Right cardiac atrium (tissue), 5 donors: ENCODE measurements around the gene UBE2S. TPM values are rescaled to one million over a fixed set of nuclear protein-coding genes. Genes with fewer than 3 reads are reported as not detected.
"Not testable (repeated sequence)": the region's sequence is repeated elsewhere in the genome, so short reads cannot be mapped to it uniquely, and the experiment has no call there.

ENCODE experiments used
- ATAC-seq, 2 donors: fragments of 200-7000 bp; cut with Tn5 transposase; one replicate each; pipeline versions ENCODE4 v1.8.0 to v1.9.1; 2020; ENCODE audit warnings: moderate library complexity in 2 of 2, mild to moderate bottlenecking in 1 of 2
- DNase-seq, 3 donors: peaks; one replicate each; pipeline ENCODE4 v3.0.0-alpha.2; 2020
- H3K27ac ChIP-seq: one replicate; pipeline ENCODE4 v1.5.1; 2013; ENCODE audit warnings: mild to moderate bottlenecking, low read length, control low read depth, moderate library complexity
- H3K27me3 ChIP-seq: one replicate; pipeline ENCODE4 v1.6.1; 2013; ENCODE audit not compliant: control insufficient read depth, insufficient read depth
- H3K4me1 ChIP-seq: one replicate; pipeline ENCODE4 v1.6.1; 2013; ENCODE audit warnings: low read length; ENCODE audit not compliant: control insufficient read depth, insufficient read depth
- H3K4me3 ChIP-seq: one replicate; pipeline ENCODE4 v1.5.1; 2013; ENCODE audit warnings: low read length, control low read depth
- H3K9me3 ChIP-seq: one replicate; pipeline ENCODE4 v1.6.1; 2013; ENCODE audit warnings: low read length; ENCODE audit not compliant: control insufficient read depth
- WGBS: extraction: QIAGEN DNeasy Blood & Tissue Kit; methylation state at CpG from one replicate; pipeline ENCODE4 v1.1.7; 2013; 5-methylcytosine and 5-hydroxymethylcytosine counted together
- intact Hi-C, 4 donors: fragments of 100-400 bp; cut with DNase I; formaldehyde crosslinking; loops; one replicate each; pipeline versions ENCODE4 v1.11.0 to v1.14.0; 2022 to 2023
- polyA plus RNA-seq: library from polyadenylated mRNA; stranded (reverse); fragments of 200-250 nt; gene quantifications from one replicate; pipeline ENCODE4 v1.2.3, GENCODE V29; 2013
- total RNA-seq, 4 donors: library from RNA; stranded (reverse); fragmentation: NEBNext Ultra II Directional; extraction: Animal tissue kit (Norgen Biotek cat#: 25700); gene quantifications; one replicate each; pipeline ENCODE4 v1.2.1, GENCODE V29; 2021
- donor health status: healthy with polysubstance abuse.
- donor health status: DM: no; HTN: yes; CAD: no.
- donor health status: DM: no; HTN: no; CAD: no.
- donor health status: DM: no; HTN: yes; CAD: no; lungs with severe emphysema.
- donor health status: DM: yes; HTN: yes; CAD: no.

The UBE2S gene
- total and polyA plus RNA-seq, 5 donors, result 12.2 to 32.7 (median 24.2) TPM

DNA sequence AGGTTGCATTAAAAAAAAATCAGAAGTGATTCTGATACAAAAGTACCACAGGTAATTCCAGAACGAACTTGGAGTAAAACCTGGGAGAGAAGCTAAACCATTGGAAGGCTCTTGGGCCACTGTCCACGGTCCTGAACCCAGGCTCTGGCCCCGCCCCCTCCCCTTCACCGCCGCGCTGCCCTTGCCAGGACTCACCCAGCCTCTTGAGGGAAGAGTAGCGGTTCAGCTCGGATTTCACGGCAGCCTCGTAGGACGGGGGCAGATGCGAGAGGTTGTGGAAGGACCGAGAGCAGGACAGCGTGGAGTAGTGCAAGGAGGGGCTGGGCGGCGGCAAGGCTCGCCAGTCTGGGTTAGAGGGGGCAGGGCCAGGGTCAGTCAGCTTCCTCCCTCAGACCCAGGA is 29.8 kb upstream of the UBE2S start:
- no peak overlapping the region for H3K4me3 ChIP-seq
- H3K27ac ChIP-seq, result no peak overlapping the region
- WGBS, result 3% methylated on average over 17 of the region's 17 CpGs
- ATAC-seq (peak; percentile 66 to 77), DNase-seq (peak; percentile 50 to 84 (median 84))
- H3K9me3 ChIP-seq, result no peaks in the 10 kb centered on the region
- intact Hi-C loops, result no loop called here
- no peaks in the 10 kb centered on the region for H3K4me1 ChIP-seq
- no peaks in the 10 kb centered on the region for H3K27me3 ChIP-seq

DNA sequence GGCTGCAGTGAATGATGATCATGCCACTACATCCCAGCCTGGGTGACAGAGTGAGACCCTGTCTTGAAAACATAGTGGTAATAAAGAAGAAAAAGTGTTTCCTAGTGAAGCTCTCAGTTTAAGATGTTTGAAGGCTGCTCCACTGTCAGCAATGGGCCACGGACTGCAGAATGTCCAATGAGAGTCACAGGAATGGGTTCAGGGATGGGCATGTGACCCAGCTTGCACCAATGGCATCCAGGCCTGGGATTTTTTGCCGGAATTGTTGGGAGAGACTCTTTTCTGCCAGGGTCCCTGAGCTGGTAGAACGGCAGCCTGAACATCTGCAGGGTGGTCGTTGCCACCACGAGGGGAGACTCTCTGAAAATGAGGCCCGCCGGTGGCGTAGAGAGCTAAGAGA is 29.3 kb upstream of the UBE2S start:
- intact Hi-C loops, result no loop called here
- DNase-seq, result no peak

DNA sequence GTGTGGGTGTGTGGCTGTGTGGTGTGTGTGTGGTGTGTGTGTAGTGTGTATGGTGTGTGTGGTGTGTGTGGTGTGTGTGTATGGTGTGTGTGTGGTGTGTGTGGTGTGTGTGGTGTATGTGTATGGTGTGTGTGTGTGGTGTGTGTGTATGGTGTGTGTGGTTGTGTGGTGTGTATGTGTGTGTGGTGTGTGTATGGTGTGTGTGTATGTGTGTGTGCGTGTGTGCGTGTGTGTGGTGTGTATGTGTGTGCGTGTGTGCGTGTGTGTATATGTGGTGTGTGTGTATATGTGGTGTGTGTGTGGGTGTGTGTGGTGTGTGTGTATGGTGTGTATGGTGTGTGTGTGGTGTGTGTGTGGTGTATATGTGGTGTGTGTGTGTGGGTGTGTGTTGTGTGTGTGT is 27.4 kb upstream of the UBE2S start:
- Histone ChIP-seq H3K27ac (no peak overlapping the region), H3K27me3 (no peaks in the 10 kb centered on the region), H3K9me3 (no peaks in the 10 kb centered on the region), H3K4me1 (no peaks in the 10 kb centered on the region), H3K4me3 (no peak overlapping the region)
- DNase-seq, result no peak
- intact Hi-C loops, result no loop called here
- ATAC-seq, result no peak
- WGBS, result 94% methylated on average over 4 of the region's 4 CpGs

More for the DNA sequence above, 29.3 kb upstream of the UBE2S start:
- Histone ChIP-seq H3K4me1 (no peaks in the 10 kb centered on the region), H3K9me3 (no peaks in the 10 kb centered on the region), H3K27ac (no peak overlapping the region), H3K27me3 (no peaks in the 10 kb centered on the region), H3K4me3 (no peak overlapping the region)
- WGBS, result 40% methylated on average over 8 of the region's 8 CpGs
- ATAC-seq, result no peak

DNA sequence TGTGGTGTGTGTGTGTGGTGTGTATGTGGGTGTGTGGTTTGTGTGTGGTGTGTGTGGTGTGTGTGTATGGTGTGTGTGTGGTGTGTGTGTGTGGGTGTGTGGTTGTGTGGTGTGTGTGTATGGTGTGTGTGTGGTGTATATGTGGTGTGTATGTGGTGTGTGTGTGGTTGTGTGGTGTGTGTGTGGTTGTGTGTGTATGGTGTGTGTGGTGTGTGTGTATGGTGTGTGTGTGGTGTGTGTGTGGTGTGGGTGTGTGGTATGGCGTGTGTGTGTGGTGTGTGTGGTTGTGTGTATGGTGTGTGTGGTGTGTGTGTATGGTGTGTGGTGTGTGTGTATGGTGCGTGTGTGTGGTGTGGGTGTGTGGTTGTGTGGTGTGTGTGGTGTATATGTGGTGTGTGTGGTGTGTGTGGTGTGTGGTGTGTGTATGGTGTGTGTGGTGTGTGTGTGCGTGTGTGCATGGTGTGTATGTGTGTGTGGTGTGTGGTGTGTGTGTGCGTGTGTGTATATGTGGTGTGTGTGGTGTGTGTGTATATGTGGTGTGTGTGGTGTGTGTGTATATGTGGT is 26.9 kb upstream of the UBE2S start:
- Histone ChIP-seq H3K4me3 (no peak overlapping the region), H3K4me1 (no peaks in the 10 kb centered on the region), H3K9me3 (no peaks in the 10 kb centered on the region), H3K27ac (no peak overlapping the region), H3K27me3 (no peaks in the 10 kb centered on the region)
- intact Hi-C loops, result no loop called here
- DNase-seq (no peak), ATAC-seq (no peak)
- 92% methylated on average over 4 of the region's 4 CpGs for WGBS

DNA sequence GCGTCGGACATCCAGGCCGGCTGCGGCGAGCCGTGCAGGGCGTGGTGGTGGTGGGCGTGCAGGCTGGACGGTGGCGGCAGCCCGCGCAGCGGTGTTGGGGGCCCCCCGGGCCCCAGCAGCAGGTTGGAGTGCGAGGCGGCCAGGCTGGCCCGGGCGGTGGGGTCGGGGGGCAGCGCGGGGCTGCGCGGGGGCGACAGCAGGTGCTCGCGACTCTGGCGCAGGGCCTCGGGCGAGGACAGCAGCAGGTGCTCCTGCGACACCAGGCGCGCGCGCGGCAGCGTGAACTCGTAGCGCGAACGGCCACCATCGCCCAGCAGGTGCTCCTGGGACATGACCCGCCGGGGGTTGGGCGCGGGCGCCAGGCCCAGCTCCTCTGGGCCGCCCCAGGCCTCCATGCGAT is 25.7 kb upstream of the UBE2S start:
- WGBS, result 12% methylated on average over 48 of the region's 48 CpGs
- H3K4me1 ChIP-seq, result no peaks in the 10 kb centered on the region
- H3K9me3 ChIP-seq, result no peaks in the 10 kb centered on the region
- ATAC-seq (no peak), DNase-seq (no peak)
- H3K27me3 ChIP-seq, result no peaks in the 10 kb centered on the region
- intact Hi-C loops, result no loop called here
- H3K4me3 ChIP-seq, result no peak overlapping the region
- H3K27ac ChIP-seq, result no peak overlapping the region

DNA sequence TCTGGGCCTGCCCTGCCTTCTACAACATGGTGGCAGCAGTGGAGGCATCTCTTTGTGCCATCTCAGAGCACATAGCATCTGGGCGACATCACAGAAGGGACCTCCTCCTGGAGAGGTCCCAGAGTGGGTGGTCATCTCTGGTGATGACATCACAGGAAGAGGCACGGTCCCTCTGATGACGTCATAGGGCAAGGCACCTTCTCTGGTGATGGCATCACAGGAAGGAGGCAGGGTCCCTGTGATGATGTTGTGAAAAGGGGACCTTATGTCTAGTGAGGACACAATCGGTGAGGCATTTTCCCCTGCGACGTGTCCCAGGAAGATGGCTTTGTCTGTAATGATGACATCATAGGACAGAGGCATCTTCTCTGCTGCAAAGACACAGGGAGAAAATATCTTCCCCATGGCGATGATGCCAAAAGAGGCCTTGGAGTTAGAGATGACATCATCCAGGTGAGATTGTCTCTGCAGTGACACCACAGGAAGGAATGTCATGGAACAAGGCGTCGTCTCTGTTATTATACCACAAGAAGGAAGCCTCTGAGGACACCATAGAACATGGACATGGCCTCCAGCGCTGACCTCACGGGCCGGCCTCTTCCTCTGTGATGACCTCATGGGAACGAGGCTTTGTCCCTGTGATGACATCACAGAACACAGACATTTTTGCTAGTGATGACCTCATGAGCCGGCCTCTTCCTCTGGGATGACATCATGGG is 24.8 kb upstream of the UBE2S start:
- DNase-seq (no peak), ATAC-seq (no peak)
- intact Hi-C loops, result no loop called here
- Histone ChIP-seq H3K4me1 (no peaks in the 10 kb centered on the region), H3K27ac (no peak overlapping the region), H3K27me3 (no peaks in the 10 kb centered on the region), H3K4me3 (no peak overlapping the region), H3K9me3 (no peaks in the 10 kb centered on the region)
- 84% methylated on average over 14 of the region's 14 CpGs for WGBS

DNA sequence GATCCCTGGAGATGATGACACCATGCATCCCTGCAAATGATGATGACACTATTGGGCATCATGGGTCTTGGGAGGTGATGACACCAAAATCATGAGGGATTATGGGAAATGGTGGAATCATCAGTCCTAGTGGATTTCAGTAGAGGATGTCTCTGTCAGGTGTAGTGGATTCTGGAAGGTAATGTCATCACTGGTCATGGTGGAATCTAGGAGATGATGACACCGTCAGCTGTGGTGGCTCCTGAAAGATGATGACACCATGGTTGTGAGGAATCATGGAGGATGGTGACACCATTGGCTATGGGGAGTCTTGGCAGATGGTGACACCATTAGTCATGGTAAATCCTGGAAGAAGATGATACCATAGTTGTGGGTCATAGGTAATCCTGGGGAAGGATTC is 23.6 kb upstream of the UBE2S start:
- Histone ChIP-seq H3K9me3 (no peaks in the 10 kb centered on the region), H3K4me3 (no peak overlapping the region), H3K27ac (no peak overlapping the region), H3K4me1 (no peaks in the 10 kb centered on the region), H3K27me3 (no peaks in the 10 kb centered on the region)
- DNase-seq, result no peak
- WGBS, result 94% methylated on average over 1 of the region's 1 CpG
- intact Hi-C loops, result no loop called here
- no peak for ATAC-seq

DNA sequence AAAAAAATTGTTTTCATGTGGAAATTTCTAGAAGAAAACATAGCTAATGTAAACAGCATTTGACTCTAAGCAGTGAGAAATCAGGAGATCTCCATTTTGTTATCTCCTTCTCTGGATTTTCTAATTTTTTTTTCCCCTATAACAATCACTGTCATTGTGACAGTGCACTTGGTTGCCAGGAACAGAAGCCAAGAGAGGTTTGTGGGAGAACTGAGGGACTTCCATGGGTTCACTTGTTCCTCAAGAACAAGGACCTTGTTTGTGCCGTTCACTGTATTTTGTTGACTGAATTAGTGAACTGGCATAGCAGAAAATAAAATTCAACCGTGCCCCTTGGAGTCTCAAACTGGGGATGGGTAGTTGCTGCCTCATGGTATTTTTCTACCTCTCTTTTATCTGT is 18.5 kb upstream of the UBE2S start:
- Histone ChIP-seq H3K9me3 (no peaks in the 10 kb centered on the region), H3K4me3 (no peak overlapping the region), H3K27ac (no peak overlapping the region), H3K4me1 (no peaks in the 10 kb centered on the region), H3K27me3 (no peaks in the 10 kb centered on the region)
- WGBS, result 68% methylated on average over 2 of the region's 2 CpGs
- ATAC-seq (no peak), DNase-seq (no peak)
- intact Hi-C loops, result no loop called here

DNA sequence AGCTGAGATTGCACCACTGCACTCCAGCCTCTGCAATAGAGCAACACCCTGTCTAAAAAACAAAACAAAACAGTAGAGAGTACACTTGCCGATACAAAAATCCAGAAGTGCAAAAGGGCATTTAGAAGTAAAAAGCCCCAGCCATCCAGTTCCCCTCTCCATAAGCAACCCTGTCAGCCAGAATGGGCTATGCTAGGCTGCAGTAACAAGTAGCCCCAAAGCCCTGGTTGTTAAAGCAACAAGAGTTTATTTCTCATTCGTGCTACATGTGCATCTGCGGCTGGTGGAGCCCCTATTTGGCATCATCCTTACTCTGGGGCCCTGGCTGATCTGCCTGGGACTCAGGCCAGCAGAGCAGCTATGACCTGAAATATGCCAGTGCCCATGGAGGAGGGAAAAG is 16.9 kb upstream of the UBE2S start:
- intact Hi-C loops, result no loop called here
- no peak overlapping the region for H3K4me3 ChIP-seq
- DNase-seq, result no peak
- no peaks in the 10 kb centered on the region for H3K9me3 ChIP-seq
- H3K27ac ChIP-seq, result no peak overlapping the region
- WGBS, result 73% methylated on average over 3 of the region's 3 CpGs
- H3K27me3 ChIP-seq, result no peaks in the 10 kb centered on the region
- ATAC-seq, result no peak
- H3K4me1 ChIP-seq, result no peaks in the 10 kb centered on the region

DNA sequence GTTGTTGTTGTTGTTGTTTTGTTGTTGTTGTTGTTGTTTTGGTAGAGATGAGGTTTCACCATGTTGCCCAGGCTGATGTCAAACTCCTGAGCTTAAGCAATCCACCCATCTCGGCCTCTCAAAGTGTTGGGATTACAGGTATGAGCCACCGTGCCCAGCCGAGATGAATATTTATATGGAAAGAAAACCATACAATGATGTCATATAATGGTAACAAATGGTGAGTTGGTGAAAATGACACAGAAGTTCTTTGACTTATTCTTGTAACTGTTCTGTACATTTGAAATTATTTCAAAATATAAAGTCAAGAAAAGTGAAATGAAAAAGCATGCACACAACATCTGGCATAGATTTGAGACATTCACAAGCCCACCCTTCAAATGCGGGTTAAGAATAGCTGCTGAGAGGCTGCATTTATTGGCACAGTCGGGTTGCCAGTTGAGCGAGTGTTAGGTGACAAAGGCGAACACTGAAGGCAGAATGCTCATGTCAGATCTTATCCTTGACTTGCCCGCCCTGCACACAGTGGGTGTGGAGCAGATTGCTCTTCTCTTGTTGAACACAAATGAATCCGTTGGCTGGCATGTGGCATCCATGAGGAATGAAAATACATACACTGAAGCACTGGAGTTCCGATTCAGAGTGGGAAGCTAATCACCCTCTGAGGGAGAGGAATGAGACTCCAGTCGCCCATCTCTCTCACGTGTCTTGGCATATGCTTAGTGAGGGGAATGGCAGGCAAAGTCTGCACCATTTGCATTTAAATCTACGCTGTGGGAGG is 15.8 kb upstream of the UBE2S start:
- Histone ChIP-seq H3K9me3 (no peaks in the 10 kb centered on the region), H3K27me3 (no peaks in the 10 kb centered on the region), H3K27ac (no peak overlapping the region), H3K4me3 (no peak overlapping the region), H3K4me1 (no peaks in the 10 kb centered on the region)
- DNase-seq (no peak), ATAC-seq (no peak)
- intact Hi-C loops, result no loop called here
- 57% methylated on average over 13 of the region's 13 CpGs for WGBS

DNA sequence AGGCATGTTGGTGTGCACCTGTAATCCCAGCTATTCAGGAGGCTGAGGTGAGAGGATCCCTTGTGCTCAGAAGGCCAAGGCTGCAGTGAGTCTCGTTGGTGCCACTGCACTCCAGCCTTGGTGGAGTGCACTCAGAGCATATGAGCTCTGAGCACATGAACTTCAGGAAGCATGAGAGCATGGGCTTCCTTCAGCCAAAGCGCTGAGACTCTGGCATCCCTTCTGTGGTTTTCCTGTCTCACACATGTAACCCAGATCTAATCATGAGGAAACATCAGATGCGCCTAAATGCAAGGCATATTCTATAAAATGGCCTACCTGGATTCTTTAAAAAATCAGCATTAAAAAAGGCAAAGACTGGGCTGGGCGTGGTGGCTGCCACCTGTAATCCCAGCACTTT is 13.7 kb upstream of the UBE2S start:
- H3K4me1 ChIP-seq, H3K9me3 ChIP-seq, intact Hi-C loops, DNase-seq, ATAC-seq, H3K27ac ChIP-seq, H3K27me3 ChIP-seq, H3K4me3 ChIP-seq: not testable (repeated sequence)
- 59% methylated on average over 4 of the region's 4 CpGs for WGBS
